Hepatocyte (in vitro differentiated cells): ENCODE data around the gene GRK5. TPM values are rescaled to one million over a fixed set of nuclear protein-coding genes. Genes with fewer than 3 reads are reported as not detected.

Experiments used
- DNase-seq: peaks from one replicate; pipeline ENCODE4 v3.0.0-alpha.2; 2016; ENCODE audit warnings: low spot score
- H2AFZ ChIP-seq: fragments of 200-600 bp; sonication (generic); 2 replicates; pipeline ENCODE4 v1.6.0; 2016; ENCODE audit warnings: antibody characterized with exemption, mild to moderate bottlenecking
- H3K27ac ChIP-seq: fragments of 200-600 bp; sonication (generic); 2 replicates; pipeline ENCODE4 v1.5.1; 2016; ENCODE audit warnings: mild to moderate bottlenecking
- H3K27me3 ChIP-seq: fragments of 200-600 bp; sonication (generic); 2 replicates; pipeline ENCODE4 v1.6.1; 2016
- H3K36me3 ChIP-seq: fragments of 200-600 bp; sonication (generic); replicated peaks from 2 replicates; pipeline ENCODE4 v1.5.1; 2016; ENCODE audit warnings: low read depth; ENCODE audit not compliant: insufficient read depth
- H3K4me1 ChIP-seq: fragments of 200-600 bp; sonication (generic); 2 replicates; pipeline ENCODE4 v1.5.1; 2016; ENCODE audit warnings: mild to moderate bottlenecking, moderate library complexity; ENCODE audit not compliant: insufficient read depth
- H3K4me2 ChIP-seq: fragments of 200-600 bp; sonication (generic); 2 replicates; pipeline ENCODE4 v1.6.0; 2016
- H3K4me3 ChIP-seq: fragments of 200-600 bp; sonication (generic); 2 replicates; pipeline ENCODE4 v1.5.1; 2016; ENCODE audit warnings: mild to moderate bottlenecking
- H3K79me2 ChIP-seq: fragments of 200-600 bp; sonication (generic); 2 replicates; pipeline ENCODE4 v1.6.0; 2017; ENCODE audit warnings: mild to moderate bottlenecking
- H3K9me2 ChIP-seq: fragments of 200-600 bp; sonication (generic); replicated peaks from 2 replicates; pipeline ENCODE4 v1.6.0; 2017; ENCODE audit warnings: mild to moderate bottlenecking; ENCODE audit not compliant: insufficient read depth
- H3K9me3 ChIP-seq: fragments of 200-600 bp; sonication (generic); 2 replicates; pipeline ENCODE4 v1.5.1; 2016; ENCODE audit warnings: low read depth, mild to moderate bottlenecking
- H4K20me1 ChIP-seq: fragments of 200-600 bp; sonication (generic); 2 replicates; pipeline ENCODE4 v1.6.0; 2016; ENCODE audit warnings: mild to moderate bottlenecking; ENCODE audit not compliant: insufficient read depth, poor library complexity, severe bottlenecking
- EZH2 ChIP-seq: fragments of 200-600 bp; sonication (generic); IDR thresholded peaks from 2 replicates; pipeline ENCODE4 v1.6.1; 2016; ENCODE audit warnings: antibody characterized with exemption, mild to moderate bottlenecking, borderline replicate concordance
- EZH2phosphoT487 ChIP-seq: fragments of 200-600 bp; sonication (generic); IDR thresholded peaks from one replicate; pipeline ENCODE4 v1.6.1; 2018; ENCODE audit warnings: antibody characterized with exemption, mild to moderate bottlenecking, low read depth, moderate library complexity; ENCODE audit not compliant: unreplicated experiment, severe bottlenecking
- WGBS: methylation state at CpG from one replicate; pipeline ENCODE4 v1.1.6; 2016; ENCODE audit warnings: low lambda C conversion rate; ENCODE audit errors: missing lambda C conversion rate; 5-methylcytosine and 5-hydroxymethylcytosine counted together
- polyA plus RNA-seq: library from polyadenylated mRNA; unstranded; fragments of >200 nt; fragmentation: Nextera tagmentation; extraction: Ambion mirVana; gene quantifications from 2 replicates; pipeline ENCODE4 v1.2.1, GENCODE V29; 2016
- total RNA-seq: library from RNA; depleted of rRNA; stranded (reverse); fragments of >200 nt; gene quantifications from 2 replicates; pipeline ENCODE4 v1.2.3, GENCODE V29; 2014
- TF ChIP-seq, protein P1 (sequence below): fragments of 200-600 bp; sonication (generic); IDR thresholded peaks from 2 replicates; pipeline ENCODE4 v1.5.1; 2016; ENCODE audit warnings: antibody characterized with exemption, mild to moderate bottlenecking; ENCODE audit not compliant: poor library complexity

Gene GRK5
- total and polyA plus RNA-seq, 2 experiments from 2014 or later, result 7.6 to 19.9 TPM

DNA sequence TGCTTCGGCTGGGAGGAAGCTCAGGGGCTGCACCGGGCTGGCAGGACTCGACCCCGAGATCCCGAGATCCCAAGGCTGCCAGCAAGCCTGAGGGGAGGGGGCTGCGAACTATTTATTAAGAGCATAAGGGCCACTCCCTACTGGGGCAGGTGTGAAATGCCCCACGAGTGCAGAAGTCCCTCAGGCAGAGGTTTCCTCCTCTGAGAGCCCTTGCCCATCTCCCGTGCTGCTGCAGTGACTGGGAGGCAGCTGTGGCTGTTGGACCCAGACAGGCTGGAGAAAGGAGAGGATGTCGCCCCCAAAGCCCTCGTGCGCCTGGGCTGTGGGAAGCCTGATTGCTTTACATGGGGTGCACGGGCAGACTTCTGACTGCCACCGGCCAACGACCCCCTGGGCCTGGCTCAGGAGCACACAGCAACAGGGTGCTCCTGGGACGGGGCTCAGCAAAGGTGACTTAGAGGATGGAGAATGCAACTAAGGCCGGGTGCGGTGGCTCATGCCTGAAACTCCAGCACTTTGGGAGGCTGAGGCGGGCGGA, 295.3 kb downstream of the GRK5 start:
- TF ChIP-seq EZH2phosphoT487 (no peak), EZH2 (no peak)
- TF ChIP-seq, protein P1, sequence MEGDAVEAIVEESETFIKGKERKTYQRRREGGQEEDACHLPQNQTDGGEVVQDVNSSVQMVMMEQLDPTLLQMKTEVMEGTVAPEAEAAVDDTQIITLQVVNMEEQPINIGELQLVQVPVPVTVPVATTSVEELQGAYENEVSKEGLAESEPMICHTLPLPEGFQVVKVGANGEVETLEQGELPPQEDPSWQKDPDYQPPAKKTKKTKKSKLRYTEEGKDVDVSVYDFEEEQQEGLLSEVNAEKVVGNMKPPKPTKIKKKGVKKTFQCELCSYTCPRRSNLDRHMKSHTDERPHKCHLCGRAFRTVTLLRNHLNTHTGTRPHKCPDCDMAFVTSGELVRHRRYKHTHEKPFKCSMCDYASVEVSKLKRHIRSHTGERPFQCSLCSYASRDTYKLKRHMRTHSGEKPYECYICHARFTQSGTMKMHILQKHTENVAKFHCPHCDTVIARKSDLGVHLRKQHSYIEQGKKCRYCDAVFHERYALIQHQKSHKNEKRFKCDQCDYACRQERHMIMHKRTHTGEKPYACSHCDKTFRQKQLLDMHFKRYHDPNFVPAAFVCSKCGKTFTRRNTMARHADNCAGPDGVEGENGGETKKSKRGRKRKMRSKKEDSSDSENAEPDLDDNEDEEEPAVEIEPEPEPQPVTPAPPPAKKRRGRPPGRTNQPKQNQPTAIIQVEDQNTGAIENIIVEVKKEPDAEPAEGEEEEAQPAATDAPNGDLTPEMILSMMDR, result no peak
- WGBS, result 72% methylated on average over 19 of the region's 19 CpGs
- H3K27ac ChIP-seq, result no peak overlapping the region

DNA sequence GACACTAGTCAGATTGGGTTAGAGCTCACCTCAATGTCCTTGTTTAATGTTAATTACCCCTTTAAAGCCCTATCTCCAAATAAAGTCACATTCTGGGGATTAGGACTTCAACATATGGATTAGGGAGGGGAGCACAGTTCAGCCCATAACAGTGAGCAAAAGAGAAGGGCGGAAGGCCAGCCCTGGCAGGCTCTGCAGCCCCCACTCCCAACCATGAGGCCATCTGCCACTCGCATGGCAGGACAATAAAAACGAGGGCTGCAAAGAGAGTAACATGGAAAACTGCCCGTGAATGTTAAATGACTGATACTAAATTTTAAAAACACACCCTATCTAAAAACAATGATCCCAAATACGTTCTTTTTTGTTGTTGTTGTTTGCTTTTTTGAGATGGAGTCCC, 296.4 kb downstream of the GRK5 start:
- Histone ChIP-seq H3K9me3 (no peaks in the 10 kb centered on the region), H3K4me2 (no peak overlapping the region), H2AFZ (no peak overlapping the region), H3K79me2 (no peaks in the 10 kb centered on the region), H3K4me1 (peaks cover 5% of the 10 kb centered on the region), H3K27ac (no peak overlapping the region), H3K27me3 (no peaks in the 10 kb centered on the region), H3K36me3 (no peaks in the 10 kb centered on the region), H4K20me1 (no peaks in the 10 kb centered on the region), H3K9me2 (no peaks in the 10 kb centered on the region), H3K4me3 (no peak overlapping the region)
- 88% methylated on average over 5 of the region's 5 CpGs for WGBS
- no peak for TF ChIP-seq EZH2phosphoT487
- TF ChIP-seq EZH2, result no peak
- TF ChIP-seq, protein P1, result no peak
- DNase-seq, result no peak

More for the DNA sequence above, 295.3 kb downstream of the GRK5 start:
- H3K4me3 ChIP-seq, result no peak overlapping the region
- H2AFZ ChIP-seq, result no peak overlapping the region
- no peaks in the 10 kb centered on the region for H3K79me2 ChIP-seq
- H3K36me3 ChIP-seq, result no peaks in the 10 kb centered on the region
- peaks cover 5% of the 10 kb centered on the region for H3K4me1 ChIP-seq
- no peaks in the 10 kb centered on the region for H4K20me1 ChIP-seq
- no peak overlapping the region for H3K4me2 ChIP-seq
- H3K27me3 ChIP-seq, result no peaks in the 10 kb centered on the region
- H3K9me2 ChIP-seq, result no peaks in the 10 kb centered on the region
- no peak for DNase-seq
- H3K9me3 ChIP-seq, result no peaks in the 10 kb centered on the region

DNA sequence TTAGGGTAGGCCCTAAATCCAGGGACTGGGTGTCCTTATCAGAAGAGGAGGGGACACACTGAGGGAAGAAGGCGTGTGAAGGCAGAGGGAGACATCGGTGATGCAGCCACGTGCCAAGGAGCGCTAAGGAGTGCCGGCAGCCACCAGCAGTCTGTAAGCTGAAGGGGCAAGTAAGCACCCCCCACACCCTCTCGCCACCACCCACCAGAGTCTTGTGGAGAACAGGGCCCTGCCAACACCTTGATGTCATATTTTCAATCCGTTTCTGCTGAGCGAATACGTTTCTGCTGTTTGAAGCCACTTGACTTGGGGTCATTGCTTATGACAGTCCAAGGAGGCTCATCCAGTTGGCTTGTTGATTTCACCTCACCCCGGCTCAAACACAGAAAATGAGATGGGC, 297.3 kb downstream of the GRK5 start:
- no peaks in the 10 kb centered on the region for H3K9me3 ChIP-seq
- no peaks in the 10 kb centered on the region for H4K20me1 ChIP-seq
- no peaks in the 10 kb centered on the region for H3K27me3 ChIP-seq
- H3K4me3 ChIP-seq, result no peak overlapping the region
- WGBS, result 96% methylated on average over 10 of the region's 10 CpGs
- DNase-seq, result no peak
- H3K27ac ChIP-seq, result no peak overlapping the region
- no peaks in the 10 kb centered on the region for H3K79me2 ChIP-seq
- H3K4me1 ChIP-seq, result peaks cover 3% of the 10 kb centered on the region
- TF ChIP-seq, protein P1, result no peak
- TF ChIP-seq EZH2, result no peak
- no peak for TF ChIP-seq EZH2phosphoT487
- no peaks in the 10 kb centered on the region for H3K36me3 ChIP-seq
- H2AFZ ChIP-seq, result no peak overlapping the region
- no peaks in the 10 kb centered on the region for H3K9me2 ChIP-seq
- no peak overlapping the region for H3K4me2 ChIP-seq
